A549 (cell line): Measurements from ENCODE around the gene FBP1. TPM values are rescaled to one million over a fixed set of nuclear protein-coding genes. Genes with fewer than 3 reads are reported as not detected.

Experiments
- ATAC-seq, 2 experiments: fragments of 200-7000 bp in 1 of 2; fragments of >200 bp in 1 of 2; cut with Nextera tagmentation in 1 of 2; cut with Tn5 transposase in 1 of 2; 3 replicates each; pipeline versions ENCODE4 v1.8.0 to v1.9.1; 2018 to 2020; ENCODE audit warnings: mild to moderate bottlenecking in 1 of 2, moderate library complexity in 1 of 2
- CTCF ChIA-PET: fragments of 300-600 bp; sonication (Branson Sonifier 250); formaldehyde crosslinking; extraction: SDS; loops from one replicate; lab custom pipeline; 2021; ENCODE audit warnings: antibody characterized with exemption, inconsistent platforms; lab: Yijun Ruan, JAX
- POLR2A ChIA-PET: fragments of 350-600 bp; formaldehyde crosslinking; extraction: SDS; loops from one replicate; lab custom pipeline; 2021; ENCODE audit warnings: antibody characterized with exemption, inconsistent platforms; lab: Yijun Ruan, JAX
- DNase-seq, 2 experiments: peaks; one replicate each; pipeline versions ENCODE4 v3.0.0 to v3.0.0-alpha.2; 2011 to 2016; ENCODE audit warnings: low read depth in 1 of 2, low spot score in 1 of 2
- FAIRE-seq: peaks from 2 replicates; lab custom pipeline; 2011; peaks lifted over from hg19 to GRCh38; lab: Jason Lieb, UNC
- H3K27ac ChIP-seq, 2 experiments: fragments of >200 bp; sonication (Bioruptor Twin); formaldehyde crosslinking; 3 replicates each; pipeline ENCODE4 v1.5.1; 2016 to 2017
- H3K4me1 ChIP-seq: fragments of >200 bp; sonication (Bioruptor Twin); formaldehyde crosslinking; 3 replicates; pipeline ENCODE4 v1.6.1; 2016
- H3K4me2 ChIP-seq: fragments of >200 bp; sonication (Bioruptor Twin); formaldehyde crosslinking; 3 replicates; pipeline ENCODE4 v1.6.1; 2016
- H3K4me3 ChIP-seq: fragments of >200 bp; sonication (Bioruptor Twin); formaldehyde crosslinking; 3 replicates; pipeline ENCODE4 v1.5.1; 2016
- H3K9me3 ChIP-seq: fragments of >200 bp; sonication (Bioruptor Twin); formaldehyde crosslinking; 3 replicates; pipeline ENCODE4 v1.6.1; 2016
- BHLHE40 ChIP-seq: IDR thresholded peaks from 2 replicates; pipeline ENCODE4 v1.6.1; 2012; ENCODE audit warnings: low read depth, low read length, inconsistent platforms
- CEBPB ChIP-seq, 2 experiments: fragments of >200 bp in 1 of 2; sonication (Bioruptor Twin) in 1 of 2; formaldehyde crosslinking in 1 of 2; IDR thresholded peaks; 2 replicates each; pipeline ENCODE4 v1.6.1; 2012 to 2016
- CTCF ChIP-seq: fragments of >200 bp; sonication (Bioruptor Twin); formaldehyde crosslinking; IDR thresholded peaks from 3 replicates; pipeline ENCODE4 v1.5.1; 2016
- E2F6 ChIP-seq: IDR thresholded peaks from 2 replicates; pipeline ENCODE4 v1.6.1; 2012; ENCODE audit warnings: low read depth, borderline replicate concordance
- EHF ChIP-seq: fragments of 250-450 bp; sonication (Bioruptor Pico); IDR thresholded peaks from 2 replicates; pipeline ENCODE4 v1.5.0; 2020; ENCODE audit warnings: mild to moderate bottlenecking
- EP300 ChIP-seq, 2 experiments: fragments of >200 bp; sonication (Bioruptor Twin); formaldehyde crosslinking; IDR thresholded peaks; 2 replicates in 1 of 2; 3 replicates in 1 of 2; pipeline ENCODE4 v1.6.1; 2016 to 2017
- ESRRA ChIP-seq: fragments of 150-350 bp; IDR thresholded peaks from 2 replicates; pipeline ENCODE4 v1.6.1; 2014; ENCODE audit warnings: mild to moderate bottlenecking, low read length, borderline replicate concordance
- FOSL2 ChIP-seq, 2 experiments: fragments of 450-650 bp in 1 of 2; fragments of >200 bp in 1 of 2; sonication (Bioruptor Twin) in 1 of 2; formaldehyde crosslinking; IDR thresholded peaks; 2 replicates each; pipeline versions ENCODE4 v1.5.0 to v1.6.1; 2016 to 2020; ENCODE audit warnings: mild to moderate bottlenecking in 1 of 2, moderate library complexity in 1 of 2
- FOXS1 ChIP-seq: fragments of 250-450 bp; sonication (Bioruptor Pico); IDR thresholded peaks from 2 replicates; pipeline ENCODE4 v1.5.0; 2020; ENCODE audit warnings: mild to moderate bottlenecking, moderate library complexity
- GATA3 ChIP-seq: IDR thresholded peaks from 2 replicates; pipeline ENCODE4 v1.6.1; 2012; ENCODE audit warnings: borderline replicate concordance
- HOXB13 ChIP-seq: fragments of 250-450 bp; sonication (Bioruptor Pico); IDR thresholded peaks from 2 replicates; pipeline ENCODE4 v1.5.0; 2020; ENCODE audit warnings: low read depth, mild to moderate bottlenecking, moderate library complexity
- MAX ChIP-seq: IDR thresholded peaks from 2 replicates; pipeline ENCODE4 v1.6.1; 2012
- NPAS2 ChIP-seq: fragments of 250-450 bp; sonication (Bioruptor Pico); IDR thresholded peaks from 2 replicates; pipeline ENCODE4 v1.8.0; 2022; ENCODE audit warnings: mild to moderate bottlenecking, moderate library complexity, borderline replicate concordance
- NR3C1 ChIP-seq: fragments of >200 bp; sonication (Bioruptor Twin); formaldehyde crosslinking; IDR thresholded peaks from 3 replicates; pipeline ENCODE4 v1.6.1; 2017
- POLR2AphosphoS2 ChIP-seq: conservative IDR thresholded peaks from 2 replicates; pipeline ENCODE4 v1.6.1; 2012; ENCODE audit warnings: low read length, improper control_type of control experiment, inconsistent platforms
- RAD21 ChIP-seq, 2 experiments: fragments of >200 bp in 1 of 2; sonication (Bioruptor Twin) in 1 of 2; formaldehyde crosslinking in 1 of 2; IDR thresholded peaks in 1 of 2; conservative IDR thresholded peaks in 1 of 2; 2 replicates in 1 of 2; 3 replicates in 1 of 2; pipeline ENCODE4 v1.6.1; 2012 to 2018; ENCODE audit warnings: inconsistent platforms in 1 of 2
- RCOR1 ChIP-seq: fragments of 150-350 bp; IDR thresholded peaks from 2 replicates; pipeline ENCODE4 v1.6.1; 2014; ENCODE audit warnings: antibody characterized with exemption, low read length, low read depth
- SMC3 ChIP-seq: fragments of >200 bp; sonication (Bioruptor Twin); formaldehyde crosslinking; IDR thresholded peaks from 3 replicates; pipeline ENCODE4 v1.6.1; 2018; ENCODE audit warnings: inconsistent platforms
- ZC3H11A ChIP-seq: fragments of 450-650 bp; IDR thresholded peaks from 2 replicates; pipeline ENCODE4 v1.6.1; 2014; ENCODE audit warnings: antibody characterized with exemption, mild to moderate bottlenecking
- ZNF302 ChIP-seq: fragments of 250-450 bp; sonication (Bioruptor Pico); IDR thresholded peaks from 2 replicates; pipeline ENCODE4 v1.9.0; 2021; ENCODE audit warnings: inconsistent platforms, mild to moderate bottlenecking, moderate library complexity
- ZSCAN20 ChIP-seq: fragments of 250-450 bp; sonication (Bioruptor Pico); IDR thresholded peaks from 2 replicates; pipeline ENCODE4 v1.8.0; 2022; ENCODE audit warnings: mild to moderate bottlenecking, moderate library complexity
- WGBS: methylation state at CpG from one replicate; pipeline ENCODE4 v1.1.6; 2017; ENCODE audit errors: missing lambda C conversion rate; 5-methylcytosine and 5-hydroxymethylcytosine counted together
- polyA plus RNA-seq, 4 experiments: library from polyadenylated mRNA; depleted of rRNA in 3 of 4; stranded (reverse); fragments of >200 nt; fragmentation: RNase III in 1 of 4; extraction: RNeasy Plus Mini Kit Qiagen cat#74134 plus additional on column Dnase treatment in 1 of 4; gene quantifications; 2 replicates in 3 of 4; 3 replicates in 1 of 4; pipeline ENCODE4 v1.2.3, GENCODE V29; 2011 to 2017

Gene FBP1
- polyA plus RNA-seq, 2 of the 4 experiments (the other 2 are of a cell fraction): not detected

GRCh38 chr9:94668928-94669729, 29.8 kb upstream of the FBP1 start:
- peak; percentile 96 to 98 for ATAC-seq
- CTCF ChIA-PET: interaction anchor here (0.6 to 9.5 kb wide), 48 partner anchors 9 to 836 kb away, joined by 3 to 172 read pairs (median 4); partner anchors contain the start of genes FBP1 and PCAT7
- peak overlapping the region; percentile 49 for H3K4me3 ChIP-seq

GRCh38 chr9:94668418-94668927, 29.2 kb upstream of the FBP1 start:
- ATAC-seq (peak; percentile 32 to 45; a peak in 4 of 6 replicates), DNase-seq (no peak), FAIRE-seq (no peak)
- H3K4me1 ChIP-seq: peaks cover 16% of the 10 kb centered on the region; the same call in 2 of the 3 replicates
- ChIA-PET CTCF (interaction anchor here (0.6 to 9.5 kb wide), 35 partner anchors 10 to 836 kb away, joined by 3 to 172 read pairs (median 4); partner anchors contain the start of genes FBP1 and PCAT7), POLR2A (interaction anchor here (0.7 to 1.9 kb wide), 5 partner anchors 58 to 385 kb away, joined by 3 to 8 read pairs (median 5); partner anchors contain the start of gene AOPEP)
- no peak for TF ChIP-seq GATA3
- TF ChIP-seq MAX: no peak
- no peak for TF ChIP-seq ZNF302 (CRISPR knock-in tag)
- no peak for TF ChIP-seq FOXS1 (CRISPR knock-in tag)
- TF ChIP-seq FOSL2 (IDR thresholded peaks at IDR 0.05): no peak
- TF ChIP-seq FOSL2 (CRISPR knock-in tag; IDR thresholded peaks at IDR 0.05): no peak
- no peak for TF ChIP-seq NR3C1
- TF ChIP-seq ZSCAN20: no peak
- no peak for TF ChIP-seq ESRRA
- TF ChIP-seq EP300 (IDR thresholded peaks at IDR 0.05): no peak
- TF ChIP-seq NPAS2 (CRISPR knock-in tag): no peak
- no peak for TF ChIP-seq POLR2AphosphoS2
- no peak for TF ChIP-seq ZC3H11A
- no peak for TF ChIP-seq BHLHE40
- no peak for TF ChIP-seq CEBPB (IDR thresholded peaks at IDR 0.05)
- 22% methylated on average over 6 of the region's 6 CpGs for WGBS
- peak overlapping the region; percentile 32 to 43; a peak in 5 of 6 replicates for H3K27ac ChIP-seq
- no peak overlapping the region for H3K4me3 ChIP-seq
- peak overlapping the region; percentile 76 for H3K4me2 ChIP-seq
- H3K9me3 ChIP-seq: no peaks in the 10 kb centered on the region

More at GRCh38 chr9:94668928-94669729, 29.8 kb upstream of the FBP1 start:
- peak; percentile 19; the same call in 1 of the 2 replicates for TF ChIP-seq FOSL2 (IDR thresholded peaks at IDR 0.05)
- peak; percentile 51 for TF ChIP-seq FOSL2 (CRISPR knock-in tag; IDR thresholded peaks at IDR 0.05)
- 0 out of 2 replicates have a peak, but pooled peaks have one; percentile 14 for TF ChIP-seq RCOR1
- TF ChIP-seq EP300 (IDR thresholded peaks at IDR 0.05): peak in 1 of 2 experiments; percentile 55; a peak in 1 of 5 replicates
- peak; percentile 78 to 90 for TF ChIP-seq CEBPB (IDR thresholded peaks at IDR 0.05)
- peak; percentile 96 for TF ChIP-seq CTCF
- TF ChIP-seq EHF: no peak
- TF ChIP-seq SMC3: peak; percentile 81
- TF ChIP-seq MAX: 0 out of 2 replicates have a peak, but pooled peaks have one; percentile 29
- peak; percentile 89 for TF ChIP-seq GATA3
- TF ChIP-seq HOXB13 (CRISPR knock-in tag): no peak
- TF ChIP-seq RAD21 (conservative IDR thresholded peaks at IDR 0.05 in 1 of 2, IDR thresholded peaks at IDR 0.05 in 1 of 2): peak; percentile 89 to 96
- TF ChIP-seq E2F6: no peak
- TF ChIP-seq, all 56 proteins: peak for 9
- Histone ChIP-seq H3K9me3 (no peaks in the 10 kb centered on the region), H3K27ac (peak overlapping the region; percentile 72 to 86), H3K4me2 (peak overlapping the region; percentile 76), H3K4me1 (peaks cover 16% of the 10 kb centered on the region; the same call in 2 of the 3 replicates)
- DNase-seq: peak; percentile 62 to 86
- 2% methylated on average over 17 of the region's 17 CpGs for WGBS
- POLR2A ChIA-PET: interaction anchor here (0.6 to 1.9 kb wide), 20 partner anchors 21 to 1231 kb away, joined by 3 to 12 read pairs (median 4); partner anchors contain the start of genes AOPEP and PCAT7
- peak; percentile 70 for FAIRE-seq
